ENCODE measurements around the gene GDI2. TPM values are rescaled to one million over a fixed set of nuclear protein-coding genes. Genes with fewer than 3 reads are reported as not detected.
A peak's percentile ranks its signal among the peaks of the same experiment; 100 is the strongest.

The GDI2 gene
- total and polyA plus RNA-seq, 9 of the 15 experiments (the other 6 are each of a cell fraction or from before 2014, with no cell fraction given), result 262 to 424 (median 287) TPM

DNA sequence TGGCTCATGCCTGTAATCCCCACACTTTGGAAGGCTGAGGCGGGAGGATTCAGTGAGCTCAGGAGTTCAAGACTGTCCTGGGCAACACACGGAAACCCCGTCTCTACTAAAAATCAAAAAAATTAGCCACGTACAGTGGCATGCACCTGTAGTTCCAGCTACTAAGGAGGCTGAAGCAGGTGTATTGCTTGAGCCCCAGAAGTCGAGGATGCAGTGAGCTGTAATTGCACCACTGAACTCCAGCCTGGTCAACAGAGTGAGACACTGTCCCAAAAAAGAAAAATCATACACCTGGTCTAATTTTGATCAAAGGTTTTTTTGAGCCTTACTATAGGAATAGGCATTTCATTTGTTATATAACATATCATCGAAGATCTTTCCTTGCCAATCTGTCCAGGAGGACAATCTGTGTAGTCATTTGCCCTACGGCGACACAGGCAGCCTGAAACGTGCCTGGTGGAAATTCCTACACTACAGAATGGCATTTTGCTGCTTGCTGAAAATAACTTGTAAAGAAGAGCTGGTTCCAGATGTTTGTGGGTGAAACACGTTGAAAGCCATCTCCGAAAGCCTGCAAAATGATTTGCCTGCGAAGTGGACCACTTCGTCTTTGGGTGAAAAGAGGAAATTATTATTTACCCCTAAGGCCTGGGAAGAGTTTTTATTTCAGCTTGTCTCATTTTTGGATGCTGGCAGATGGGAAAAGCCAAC, 31.3 kb upstream of the GDI2 start:
- BruUV-seq (replicated peaks), result no TSS peak
- POLR2A ChIA-PET, result interaction anchor here (0.5 to 2.8 kb wide), 8 partner anchors 11 to 842 kb away, joined by 3 to 19 read pairs (median 4); partner anchors contain the start of gene GDI2
- H3K4me2 ChIP-seq (ENCODE audit: insufficient read depth, low read length), result peak overlapping the region; percentile 46; the same call in 1 of the 2 replicates
- no peak for TF ChIP-seq FOS (IDR thresholded peaks at IDR 0.05; ENCODE audit: extremely low read depth, insufficient read length)
- no peak for TF ChIP-seq TCF3 (CRISPR knock-in tag; IDR thresholded peaks at IDR 0.05)
- no peak for TF ChIP-seq TCFL5 (CRISPR knock-in tag; conservative IDR thresholded peaks at IDR 0.05)
- no peak for TF ChIP-seq FIP1L1 (IDR thresholded peaks at IDR 0.05; ENCODE audit: low read depth, low read length, poor library complexity, severe bottlenecking)
- TF ChIP-seq ARHGAP35 (IDR thresholded peaks at IDR 0.05; ENCODE audit: partially characterized antibody), result no peak
- TF ChIP-seq RBFOX2 (IDR thresholded peaks at IDR 0.05; ENCODE audit: low read depth, low read length), result no peak
- TF ChIP-seq DIDO1 (tag; IDR thresholded peaks at IDR 0.05; ENCODE audit: low read depth), result no peak
- no peak for TF ChIP-seq L3MBTL2 (IDR thresholded peaks at IDR 0.05)
- TF ChIP-seq, protein P1, sequence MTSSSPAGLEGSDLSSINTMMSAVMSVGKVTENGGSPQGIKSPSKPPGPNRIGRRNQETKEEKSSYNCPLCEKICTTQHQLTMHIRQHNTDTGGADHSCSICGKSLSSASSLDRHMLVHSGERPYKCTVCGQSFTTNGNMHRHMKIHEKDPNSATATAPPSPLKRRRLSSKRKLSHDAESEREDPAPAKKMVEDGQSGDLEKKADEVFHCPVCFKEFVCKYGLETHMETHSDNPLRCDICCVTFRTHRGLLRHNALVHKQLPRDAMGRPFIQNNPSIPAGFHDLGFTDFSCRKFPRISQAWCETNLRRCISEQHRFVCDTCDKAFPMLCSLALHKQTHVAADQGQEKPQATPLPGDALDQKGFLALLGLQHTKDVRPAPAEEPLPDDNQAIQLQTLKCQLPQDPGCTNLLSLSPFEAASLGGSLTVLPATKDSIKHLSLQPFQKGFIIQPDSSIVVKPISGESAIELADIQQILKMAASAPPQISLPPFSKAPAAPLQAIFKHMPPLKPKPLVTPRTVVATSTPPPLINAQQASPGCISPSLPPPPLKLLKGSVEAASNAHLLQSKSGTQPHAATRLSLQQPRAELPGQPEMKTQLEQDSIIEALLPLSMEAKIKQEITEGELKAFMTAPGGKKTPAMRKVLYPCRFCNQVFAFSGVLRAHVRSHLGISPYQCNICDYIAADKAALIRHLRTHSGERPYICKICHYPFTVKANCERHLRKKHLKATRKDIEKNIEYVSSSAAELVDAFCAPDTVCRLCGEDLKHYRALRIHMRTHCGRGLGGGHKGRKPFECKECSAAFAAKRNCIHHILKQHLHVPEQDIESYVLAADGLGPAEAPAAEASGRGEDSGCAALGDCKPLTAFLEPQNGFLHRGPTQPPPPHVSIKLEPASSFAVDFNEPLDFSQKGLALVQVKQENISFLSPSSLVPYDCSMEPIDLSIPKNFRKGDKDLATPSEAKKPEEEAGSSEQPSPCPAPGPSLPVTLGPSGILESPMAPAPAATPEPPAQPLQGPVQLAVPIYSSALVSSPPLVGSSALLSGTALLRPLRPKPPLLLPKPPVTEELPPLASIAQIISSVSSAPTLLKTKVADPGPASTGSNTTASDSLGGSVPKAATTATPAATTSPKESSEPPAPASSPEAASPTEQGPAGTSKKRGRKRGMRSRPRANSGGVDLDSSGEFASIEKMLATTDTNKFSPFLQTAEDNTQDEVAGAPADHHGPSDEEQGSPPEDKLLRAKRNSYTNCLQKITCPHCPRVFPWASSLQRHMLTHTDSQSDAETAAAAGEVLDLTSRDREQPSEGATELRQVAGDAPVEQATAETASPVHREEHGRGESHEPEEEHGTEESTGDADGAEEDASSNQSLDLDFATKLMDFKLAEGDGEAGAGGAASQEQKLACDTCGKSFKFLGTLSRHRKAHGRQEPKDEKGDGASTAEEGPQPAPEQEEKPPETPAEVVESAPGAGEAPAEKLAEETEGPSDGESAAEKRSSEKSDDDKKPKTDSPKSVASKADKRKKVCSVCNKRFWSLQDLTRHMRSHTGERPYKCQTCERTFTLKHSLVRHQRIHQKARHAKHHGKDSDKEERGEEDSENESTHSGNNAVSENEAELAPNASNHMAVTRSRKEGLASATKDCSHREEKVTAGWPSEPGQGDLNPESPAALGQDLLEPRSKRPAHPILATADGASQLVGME (CRISPR knock-in tag; IDR thresholded peaks at IDR 0.05), result no peak
- TF ChIP-seq POLR2A (conservative IDR thresholded peaks at IDR 0.05), result no peak
- TF ChIP-seq, protein P2, sequence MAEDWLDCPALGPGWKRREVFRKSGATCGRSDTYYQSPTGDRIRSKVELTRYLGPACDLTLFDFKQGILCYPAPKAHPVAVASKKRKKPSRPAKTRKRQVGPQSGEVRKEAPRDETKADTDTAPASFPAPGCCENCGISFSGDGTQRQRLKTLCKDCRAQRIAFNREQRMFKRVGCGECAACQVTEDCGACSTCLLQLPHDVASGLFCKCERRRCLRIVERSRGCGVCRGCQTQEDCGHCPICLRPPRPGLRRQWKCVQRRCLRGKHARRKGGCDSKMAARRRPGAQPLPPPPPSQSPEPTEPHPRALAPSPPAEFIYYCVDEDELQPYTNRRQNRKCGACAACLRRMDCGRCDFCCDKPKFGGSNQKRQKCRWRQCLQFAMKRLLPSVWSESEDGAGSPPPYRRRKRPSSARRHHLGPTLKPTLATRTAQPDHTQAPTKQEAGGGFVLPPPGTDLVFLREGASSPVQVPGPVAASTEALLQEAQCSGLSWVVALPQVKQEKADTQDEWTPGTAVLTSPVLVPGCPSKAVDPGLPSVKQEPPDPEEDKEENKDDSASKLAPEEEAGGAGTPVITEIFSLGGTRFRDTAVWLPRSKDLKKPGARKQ (CRISPR knock-in tag; IDR thresholded peaks at IDR 0.05), result no peak
- TF ChIP-seq KDM5B (IDR thresholded peaks at IDR 0.05; ENCODE audit: insufficient replicate concordance, low read depth, low read length), result no peak
- TF ChIP-seq ZNF398 (CRISPR knock-in tag; IDR thresholded peaks at IDR 0.05), result no peak

More for the DNA sequence above, 31.3 kb upstream of the GDI2 start:
- intact Hi-C loops (cut with micrococcal nuclease) (loop anchor here (5.0 kb wide), 1 partner anchor 32 kb away; the partner anchor contains the start of gene GDI2), in situ Hi-C loops (cut with MboI) (no loop called here)
- no peaks in the 10 kb centered on the region for H3K27me3 ChIP-seq (ENCODE audit: control insufficient read depth in 2 of 2, insufficient read depth in 2 of 2, low read length in 2 of 2)
- H3K36me3 ChIP-seq (ENCODE audit: control insufficient read depth, insufficient read depth, low read length), result no peaks in the 10 kb centered on the region
- H3K27ac ChIP-seq (ENCODE audit: extremely low read depth, low read depth, low read length), result 0 out of 3 replicates have a peak overlapping the region, but pooled peaks have one; percentile 8
- H3K9me3 ChIP-seq (replicated peaks; ENCODE audit: control insufficient read depth, insufficient read depth, low read depth, low read length), result no peaks in the 10 kb centered on the region
- no peak overlapping the region for H3K4me3 ChIP-seq
- H4K20me1 ChIP-seq (replicated peaks; ENCODE audit: control insufficient read depth, insufficient read depth, low read length), result no peaks in the 10 kb centered on the region
- ATAC-seq (no peak; the same call in 2 of the 3 replicates), FAIRE-seq (no peak), DNase-seq (ENCODE audit: extremely low read depth in 1 of 4, low spot score in 3 of 4) (no peak)
- no peaks in the 10 kb centered on the region for H3K9me1 ChIP-seq (ENCODE audit: control insufficient read depth, insufficient read depth, low read length)
- peak overlapping the region in 1 of 2 experiments; percentile 7; a peak in 2 of 4 replicates for H3K9ac ChIP-seq (ENCODE audit: insufficient read depth in 1 of 2, low read depth in 2 of 2, low read length in 2 of 2)
- peaks cover 5 to 9% of the 10 kb centered on the region in 2 experiments for H3K4me1 ChIP-seq (replicated peaks in 1 of 2; ENCODE audit: control insufficient read depth in 2 of 2, insufficient read depth in 2 of 2, low read length in 2 of 2)
- peak overlapping the region; percentile 61 for H2AFZ ChIP-seq (ENCODE audit: low read depth, low read length)
- no peaks in the 10 kb centered on the region for H3K79me2 ChIP-seq (ENCODE audit: control insufficient read depth, insufficient read depth, low read length)
- CTCF ChIA-PET (ENCODE audit: low intra/inter-chr PET ratio), result no interaction called here
- 58% methylated on average over 13 of the region's 13 CpGs for WGBS (ENCODE audit: insufficient coverage, low coverage, missing lambda C conversion rate)

Measured in K562 (cell line).